Trophoblast cell (in vitro differentiated cells and primary cell): ENCODE measurements around the gene LGALS9C.
"Not testable (repeated sequence)": the region's sequence is repeated elsewhere in the genome, so short reads cannot be mapped to it uniquely, and the experiment has no call there.

Source experiments
- DNase-seq, 2 donors: peaks; one replicate each; pipeline ENCODE4 v3.0.0-alpha.2; 2016
- H2AFZ ChIP-seq: 2 replicates; pipeline ENCODE4 v1.6.1; 2013; ENCODE audit warnings: low read length, moderate library complexity, mild to moderate bottlenecking; ENCODE audit not compliant: insufficient read depth, poor library complexity
- H2AK5ac ChIP-seq: 2 replicates; pipeline ENCODE4 v1.6.1; 2013; ENCODE audit warnings: mild to moderate bottlenecking, low read length
- H2BK120ac ChIP-seq: 2 replicates; pipeline ENCODE4 v1.6.1; 2013; ENCODE audit warnings: low read length, mild to moderate bottlenecking, moderate library complexity; ENCODE audit not compliant: insufficient read depth, poor library complexity
- H2BK12ac ChIP-seq: 2 replicates; pipeline ENCODE4 v1.6.1; 2013; ENCODE audit warnings: mild to moderate bottlenecking, low read length, moderate library complexity
- H2BK5ac ChIP-seq: 2 replicates; pipeline ENCODE4 v1.6.1; 2013; ENCODE audit warnings: low read length, low read depth, moderate library complexity, mild to moderate bottlenecking; ENCODE audit not compliant: poor library complexity
- H3K14ac ChIP-seq: 2 replicates; pipeline ENCODE4 v1.6.1; 2013; ENCODE audit warnings: mild to moderate bottlenecking, low read length
- H3K18ac ChIP-seq: 2 replicates; pipeline ENCODE4 v1.6.1; 2013; ENCODE audit warnings: mild to moderate bottlenecking, low read length
- H3K23ac ChIP-seq: 2 replicates; pipeline ENCODE4 v1.6.1; 2013; ENCODE audit warnings: low read length
- H3K27ac ChIP-seq: 2 replicates; pipeline ENCODE4 v1.5.1; 2013; ENCODE audit warnings: low read depth, mild to moderate bottlenecking, inconsistent platforms, low read length, moderate library complexity
- H3K27me3 ChIP-seq: 2 replicates; pipeline ENCODE4 v1.6.1; 2013; ENCODE audit warnings: inconsistent platforms, mild to moderate bottlenecking, low read length, moderate library complexity; ENCODE audit not compliant: insufficient read depth
- H3K36me3 ChIP-seq, 2 experiments: 1 replicate in 1 of 2; 2 replicates in 1 of 2; pipeline ENCODE4 v1.6.1; 2013; ENCODE audit warnings: low read length in 2 of 2, mild to moderate bottlenecking in 2 of 2, moderate library complexity in 1 of 2; ENCODE audit not compliant: insufficient read depth in 2 of 2, control insufficient read depth in 1 of 2
- H3K4ac ChIP-seq: 2 replicates; pipeline ENCODE4 v1.6.1; 2013; ENCODE audit warnings: low read depth, mild to moderate bottlenecking, low read length, moderate library complexity
- H3K4me1 ChIP-seq, 2 experiments: 1 replicate in 1 of 2; 2 replicates in 1 of 2; pipeline ENCODE4 v1.6.1; 2013; ENCODE audit warnings: low read length in 2 of 2, mild to moderate bottlenecking in 2 of 2, moderate library complexity in 1 of 2; ENCODE audit not compliant: insufficient read depth in 2 of 2, control insufficient read depth in 1 of 2
- H3K4me2 ChIP-seq: 2 replicates; pipeline ENCODE4 v1.6.1; 2013; ENCODE audit warnings: inconsistent platforms, mild to moderate bottlenecking, low read length, moderate library complexity
- H3K4me3 ChIP-seq: 2 replicates; pipeline ENCODE4 v1.5.1; 2013; ENCODE audit warnings: mild to moderate bottlenecking, low read depth, low read length, inconsistent platforms
- H3K79me1 ChIP-seq: one replicate; pipeline ENCODE4 v1.6.1; 2013; ENCODE audit warnings: low read length
- H3K79me2 ChIP-seq: 2 replicates; pipeline ENCODE4 v1.6.1; 2013; ENCODE audit warnings: low read length, mild to moderate bottlenecking; ENCODE audit not compliant: control insufficient read depth, insufficient read depth, poor library complexity
- H3K9ac ChIP-seq: 2 replicates; pipeline ENCODE4 v1.6.1; 2013; ENCODE audit warnings: mild to moderate bottlenecking, low read length
- H3K9me3 ChIP-seq: 2 replicates; pipeline ENCODE4 v1.6.1; 2013; ENCODE audit warnings: low read depth, mild to moderate bottlenecking, control low read depth, inconsistent platforms, low read length; ENCODE audit not compliant: insufficient read depth
- H4K12ac ChIP-seq: 2 replicates; pipeline ENCODE4 v1.6.1; 2013; ENCODE audit warnings: low read depth, mild to moderate bottlenecking, low read length, moderate library complexity
- H4K8ac ChIP-seq: 2 replicates; pipeline ENCODE4 v1.6.1; 2013; ENCODE audit warnings: low read depth, mild to moderate bottlenecking, low read length, moderate library complexity
- H4K91ac ChIP-seq: one replicate; pipeline ENCODE4 v1.6.1; 2013; ENCODE audit warnings: low read depth, mild to moderate bottlenecking, low read length, moderate library complexity
- WGBS: extraction: QIAGEN DNeasy Blood & Tissue Kit; methylation state at CpG from one replicate; pipeline ENCODE4 v1.1.7; 2013; ENCODE audit warnings: missing lambda C conversion rate; ENCODE audit not compliant: insufficient read length, insufficient coverage; ENCODE audit errors: extremely low coverage; 5-methylcytosine and 5-hydroxymethylcytosine counted together

Gene LGALS9C

DNA sequence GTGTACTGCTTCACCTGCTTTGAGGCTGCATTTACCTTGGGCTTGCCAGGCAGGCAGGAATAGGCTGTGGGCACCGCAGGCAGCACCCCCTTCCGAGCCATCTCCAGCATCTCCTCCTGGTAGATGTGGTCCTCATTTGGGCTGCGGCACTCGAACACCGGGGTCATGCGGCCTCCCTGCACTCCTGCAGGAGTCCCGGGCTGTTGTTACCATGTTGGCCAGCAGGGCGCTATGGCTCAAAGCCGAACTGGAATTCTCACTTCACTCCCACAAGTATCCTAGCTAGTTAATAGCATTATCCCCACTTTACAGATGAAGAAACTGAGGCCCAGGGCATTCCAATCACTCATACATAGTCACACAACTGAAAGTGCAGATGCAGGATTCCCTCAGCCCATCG lies 23.7 kb downstream of the LGALS9C start:
- not testable (repeated sequence) for H4K8ac ChIP-seq, H2AK5ac ChIP-seq

DNA sequence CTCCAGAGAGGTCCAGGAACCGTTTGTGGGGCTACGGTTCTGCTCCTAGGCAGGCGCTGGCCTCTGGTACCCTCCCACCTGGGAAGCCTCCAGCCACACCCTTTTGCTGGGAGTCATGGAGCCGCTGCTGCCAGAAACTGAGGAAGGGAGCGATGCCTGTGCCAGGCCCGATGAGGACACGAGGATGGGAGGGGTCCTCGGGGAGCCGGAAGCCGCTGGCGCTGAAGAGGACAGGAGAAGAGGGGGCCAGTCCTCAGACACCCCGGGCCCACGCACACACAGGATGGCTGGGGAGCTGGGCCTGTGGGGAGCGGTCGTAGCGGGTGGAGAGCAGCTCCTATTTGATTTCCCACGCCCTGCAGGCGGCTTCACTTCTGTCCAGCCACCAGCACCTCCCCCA lies 24.2 kb downstream of the LGALS9C start:
- not testable (repeated sequence) for H3K14ac ChIP-seq, H3K4ac ChIP-seq, H3K79me1 ChIP-seq, H4K91ac ChIP-seq, H3K36me3 ChIP-seq, H3K79me2 ChIP-seq, H3K18ac ChIP-seq, H3K9ac ChIP-seq, H4K12ac ChIP-seq, H2BK12ac ChIP-seq, H3K27ac ChIP-seq, H3K27me3 ChIP-seq, H2AFZ ChIP-seq, H3K9me3 ChIP-seq, H3K4me2 ChIP-seq, H2BK120ac ChIP-seq, H2AK5ac ChIP-seq, H3K4me3 ChIP-seq, H3K4me1 ChIP-seq, H2BK5ac ChIP-seq, H3K23ac ChIP-seq, DNase-seq, H4K8ac ChIP-seq
- WGBS, result no CpG with 5 or more reads among the region's 18 CpGs

More for the DNA sequence above, 23.7 kb downstream of the LGALS9C start:
- not testable (repeated sequence) for H3K9ac ChIP-seq, H3K4ac ChIP-seq, H3K79me2 ChIP-seq, H3K79me1 ChIP-seq, H3K4me3 ChIP-seq, H3K23ac ChIP-seq, H2BK12ac ChIP-seq, H3K27me3 ChIP-seq, H3K18ac ChIP-seq, H4K91ac ChIP-seq, H2BK120ac ChIP-seq, DNase-seq, H2AFZ ChIP-seq, H3K36me3 ChIP-seq, H3K27ac ChIP-seq, H3K4me2 ChIP-seq, H4K12ac ChIP-seq, H3K14ac ChIP-seq, H3K4me1 ChIP-seq, H3K9me3 ChIP-seq, H2BK5ac ChIP-seq
- WGBS, result no CpG with 5 or more reads among the region's 10 CpGs

DNA sequence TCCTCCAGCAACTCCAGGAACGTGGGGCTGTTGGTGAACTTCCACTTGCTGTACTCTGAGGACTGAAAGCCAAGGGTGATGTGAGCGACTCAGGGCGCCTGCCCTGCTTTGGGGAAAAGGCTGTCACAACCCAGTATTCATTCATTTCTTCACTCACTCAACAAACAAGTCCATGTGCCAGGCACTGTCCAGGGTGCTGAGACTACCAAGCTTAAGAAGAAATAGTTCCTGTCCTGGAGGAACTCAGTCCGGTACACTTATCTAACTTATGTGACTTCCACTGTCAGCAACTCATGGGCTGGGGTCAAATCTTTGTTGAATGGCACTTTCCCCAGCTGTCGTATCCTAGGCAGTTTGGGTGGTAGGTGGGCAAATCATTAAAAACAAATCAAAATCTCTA lies 26.6 kb downstream of the LGALS9C start:
- not testable (repeated sequence) for H3K79me1 ChIP-seq, H3K27ac ChIP-seq, H3K18ac ChIP-seq

DNA sequence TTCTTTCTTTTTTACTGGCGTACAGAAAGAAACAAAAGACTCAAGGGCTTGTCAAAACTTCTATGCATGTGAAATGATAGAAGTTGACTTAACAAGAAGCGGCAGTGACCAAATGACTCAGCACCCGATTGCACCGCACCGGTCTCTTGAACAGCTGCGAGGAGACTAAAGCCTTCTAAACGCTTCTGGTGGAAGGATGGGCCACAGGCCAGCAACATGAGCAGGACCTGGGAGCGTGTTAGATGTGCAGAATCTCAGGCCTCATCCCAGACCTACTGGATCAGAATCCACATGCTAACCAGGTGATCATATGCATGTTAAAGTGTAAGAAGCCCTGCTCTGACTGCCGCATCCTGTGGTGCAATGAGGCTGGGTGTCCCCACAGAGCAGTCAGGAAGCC lies 31.1 kb downstream of the LGALS9C start:
- not testable (repeated sequence) for H2AFZ ChIP-seq, H3K9me3 ChIP-seq, H3K4me2 ChIP-seq, H2AK5ac ChIP-seq, H3K4me3 ChIP-seq, H4K8ac ChIP-seq, H2BK12ac ChIP-seq, H3K14ac ChIP-seq, H3K36me3 ChIP-seq, H3K79me1 ChIP-seq, H3K79me2 ChIP-seq, H2BK120ac ChIP-seq, H4K91ac ChIP-seq, H3K4ac ChIP-seq, H3K27me3 ChIP-seq, H2BK5ac ChIP-seq, H4K12ac ChIP-seq, H3K27ac ChIP-seq, H3K9ac ChIP-seq, H3K18ac ChIP-seq, H3K23ac ChIP-seq, DNase-seq, H3K4me1 ChIP-seq
- WGBS, result no CpG with 5 or more reads among the region's 9 CpGs

More for the DNA sequence above, 26.6 kb downstream of the LGALS9C start:
- not testable (repeated sequence) for H4K91ac ChIP-seq, H3K36me3 ChIP-seq, H3K9ac ChIP-seq, H3K23ac ChIP-seq, H3K4me3 ChIP-seq, DNase-seq, H3K27me3 ChIP-seq, H3K79me2 ChIP-seq, H2BK12ac ChIP-seq, H3K4me2 ChIP-seq, H3K9me3 ChIP-seq, H2BK5ac ChIP-seq, H4K8ac ChIP-seq, H3K4me1 ChIP-seq, H3K4ac ChIP-seq, H2AK5ac ChIP-seq, H2AFZ ChIP-seq, H3K14ac ChIP-seq, H4K12ac ChIP-seq, H2BK120ac ChIP-seq
- no CpG with 5 or more reads among the region's 5 CpGs for WGBS
